K562 (cell line): ENCODE results near the gene ACAP2.

Experiments used
- BRD4 ChIP-seq: fragments of 200-600 bp; sonication (generic); IDR thresholded peaks from 2 replicates; pipeline ENCODE4 v1.6.1; 2017; ENCODE audit warnings: inconsistent platforms
- CTCF ChIP-seq, 3 experiments: IDR thresholded peaks in 2 of 3; conservative IDR thresholded peaks in 1 of 3; 2 replicates each; pipeline ENCODE4 v1.5.1; 2011 to 2012; ENCODE audit warnings: low read length in 3 of 3, mild to moderate bottlenecking in 3 of 3, control low read depth in 2 of 3, improper control_type of control experiment in 1 of 3, inconsistent platforms in 1 of 3, low read depth in 1 of 3, mixed read lengths in 1 of 3, moderate library complexity in 1 of 3; ENCODE audit not compliant: insufficient read depth in 2 of 3
- EP300 ChIP-seq: IDR thresholded peaks from 2 replicates; pipeline ENCODE4 v1.6.1; 2012; ENCODE audit warnings: low read length, improper control_type of control experiment
- GTF2F1 ChIP-seq: IDR thresholded peaks from 2 replicates; pipeline ENCODE4 v1.6.1; 2011; ENCODE audit warnings: low read depth, low read length, improper control_type of control experiment
- POU5F1 ChIP-seq: fragments of 150-350 bp; IDR thresholded peaks from 2 replicates; pipeline ENCODE4 v1.6.1; 2014; ENCODE audit warnings: borderline replicate concordance, low read length, low read depth, mild to moderate bottlenecking; ENCODE audit not compliant: partially characterized antibody
- SMAD1 ChIP-seq: fragments of 150-350 bp; IDR thresholded peaks from 2 replicates; pipeline ENCODE4 v1.6.1; 2014; ENCODE audit warnings: low read length, low read depth; ENCODE audit not compliant: partially characterized antibody
- YY1 ChIP-seq, 3 experiments: IDR thresholded peaks; 2 replicates each; pipeline ENCODE4 v1.6.1; 2011; ENCODE audit warnings: low read length in 2 of 3, mild to moderate bottlenecking in 2 of 3, moderate library complexity in 2 of 3, borderline replicate concordance in 1 of 3, control low read depth in 1 of 3, low read depth in 1 of 3; ENCODE audit not compliant: insufficient read depth in 3 of 3, insufficient replicate concordance in 2 of 3, control insufficient read depth in 1 of 3, insufficient read length in 1 of 3; ENCODE audit errors: extremely low read depth in 1 of 3
- ZNF589 ChIP-seq: fragments of 200-800 bp; sonication (Bioruptor generic); IDR thresholded peaks from 2 replicates; pipeline ENCODE4 v1.6.1; 2016; ENCODE audit warnings: low read depth, missing genetic modification characterization, missing compliant biosample characterization

GRCh38 chr3:195397524-195397923 is 45.3 kb downstream of the ACAP2 start:
- no peak for TF ChIP-seq ZNF589
- no peak for TF ChIP-seq POU5F1
- TF ChIP-seq SMAD1: no peak
- TF ChIP-seq BRD4: no peak
- no peak for TF ChIP-seq YY1 (IDR thresholded peaks at IDR 0.05; ENCODE audit: borderline replicate concordance in 1 of 3, control insufficient read depth in 1 of 3, extremely low read depth in 1 of 3, insufficient read depth in 3 of 3, insufficient read length in 1 of 3, insufficient replicate concordance in 2 of 3, low read depth in 1 of 3, low read length in 2 of 3)
- no peak for TF ChIP-seq EP300
- TF ChIP-seq GTF2F1: no peak
- no peak for TF ChIP-seq CTCF (IDR thresholded peaks at IDR 0.05 in 2 of 3, conservative IDR thresholded peaks at IDR 0.05 in 1 of 3; ENCODE audit: insufficient read depth in 2 of 3, low read depth in 1 of 3, low read length in 3 of 3)
